Measurements from ENCODE around the gene CDC34.

CDC34 gene

GRCh38 chr19:536031-536880 lies 4.7 kb downstream of the CDC34 start:
- no peak overlapping the region for H3K4me3 ChIP-seq (replicated peaks; ENCODE audit: insufficient read depth, low read length)
- no peaks in the 10 kb centered on the region for H3K27me3 ChIP-seq (ENCODE audit: insufficient read depth, poor library complexity, severe bottlenecking)
- TF ChIP-seq POLR2AphosphoS5 (IDR thresholded peaks at IDR 0.05; ENCODE audit: low read depth): no peak
- DNase-seq (ENCODE audit: low read depth in 1 of 2, low spot score in 1 of 2): no peak
- H3K27ac ChIP-seq (replicated peaks): no peak overlapping the region

DNA sequence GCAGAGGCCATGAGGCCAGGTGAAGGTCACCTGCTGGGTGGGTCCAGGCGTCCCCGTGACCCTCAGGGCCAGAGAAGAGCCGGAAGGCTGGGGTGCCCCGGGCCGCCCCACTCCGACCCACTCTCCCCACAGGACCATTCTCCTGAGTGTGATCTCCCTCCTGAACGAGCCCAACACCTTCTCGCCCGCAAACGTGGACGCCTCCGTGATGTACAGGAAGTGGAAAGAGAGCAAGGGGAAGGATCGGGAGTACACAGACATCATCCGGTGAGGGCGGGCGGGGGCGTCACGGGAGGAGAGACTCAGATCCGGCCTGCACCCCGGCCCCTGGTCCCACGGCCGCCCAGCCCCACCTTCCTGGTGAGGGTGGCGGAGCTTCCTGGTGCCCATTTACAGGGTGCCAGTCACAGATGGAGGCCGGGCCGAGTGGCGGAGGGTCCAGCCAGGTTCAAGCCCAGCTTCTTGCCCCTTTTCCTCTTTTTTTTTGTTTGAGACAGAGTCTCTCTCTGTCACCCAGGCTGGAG lies 5.4 kb downstream of the CDC34 start:
- Histone ChIP-seq H3K27ac (replicated peaks) (no peak overlapping the region), H3K4me3 (replicated peaks; ENCODE audit: insufficient read depth, low read length) (no peak overlapping the region), H3K27me3 (ENCODE audit: insufficient read depth, poor library complexity, severe bottlenecking) (no peaks in the 10 kb centered on the region)
- TF ChIP-seq, protein P1, sequence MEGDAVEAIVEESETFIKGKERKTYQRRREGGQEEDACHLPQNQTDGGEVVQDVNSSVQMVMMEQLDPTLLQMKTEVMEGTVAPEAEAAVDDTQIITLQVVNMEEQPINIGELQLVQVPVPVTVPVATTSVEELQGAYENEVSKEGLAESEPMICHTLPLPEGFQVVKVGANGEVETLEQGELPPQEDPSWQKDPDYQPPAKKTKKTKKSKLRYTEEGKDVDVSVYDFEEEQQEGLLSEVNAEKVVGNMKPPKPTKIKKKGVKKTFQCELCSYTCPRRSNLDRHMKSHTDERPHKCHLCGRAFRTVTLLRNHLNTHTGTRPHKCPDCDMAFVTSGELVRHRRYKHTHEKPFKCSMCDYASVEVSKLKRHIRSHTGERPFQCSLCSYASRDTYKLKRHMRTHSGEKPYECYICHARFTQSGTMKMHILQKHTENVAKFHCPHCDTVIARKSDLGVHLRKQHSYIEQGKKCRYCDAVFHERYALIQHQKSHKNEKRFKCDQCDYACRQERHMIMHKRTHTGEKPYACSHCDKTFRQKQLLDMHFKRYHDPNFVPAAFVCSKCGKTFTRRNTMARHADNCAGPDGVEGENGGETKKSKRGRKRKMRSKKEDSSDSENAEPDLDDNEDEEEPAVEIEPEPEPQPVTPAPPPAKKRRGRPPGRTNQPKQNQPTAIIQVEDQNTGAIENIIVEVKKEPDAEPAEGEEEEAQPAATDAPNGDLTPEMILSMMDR (IDR thresholded peaks at IDR 0.05; ENCODE audit: insufficient read depth, low read length): no peak
- no peak for TF ChIP-seq POLR2AphosphoS5 (IDR thresholded peaks at IDR 0.05; ENCODE audit: low read depth)
- no peak for TF ChIP-seq GABPA (IDR thresholded peaks at IDR 0.05; ENCODE audit: low read depth)
- no peak for TF ChIP-seq SPI1 (IDR thresholded peaks at IDR 0.05; ENCODE audit: borderline replicate concordance, low read depth)
- TF ChIP-seq, protein P2, sequence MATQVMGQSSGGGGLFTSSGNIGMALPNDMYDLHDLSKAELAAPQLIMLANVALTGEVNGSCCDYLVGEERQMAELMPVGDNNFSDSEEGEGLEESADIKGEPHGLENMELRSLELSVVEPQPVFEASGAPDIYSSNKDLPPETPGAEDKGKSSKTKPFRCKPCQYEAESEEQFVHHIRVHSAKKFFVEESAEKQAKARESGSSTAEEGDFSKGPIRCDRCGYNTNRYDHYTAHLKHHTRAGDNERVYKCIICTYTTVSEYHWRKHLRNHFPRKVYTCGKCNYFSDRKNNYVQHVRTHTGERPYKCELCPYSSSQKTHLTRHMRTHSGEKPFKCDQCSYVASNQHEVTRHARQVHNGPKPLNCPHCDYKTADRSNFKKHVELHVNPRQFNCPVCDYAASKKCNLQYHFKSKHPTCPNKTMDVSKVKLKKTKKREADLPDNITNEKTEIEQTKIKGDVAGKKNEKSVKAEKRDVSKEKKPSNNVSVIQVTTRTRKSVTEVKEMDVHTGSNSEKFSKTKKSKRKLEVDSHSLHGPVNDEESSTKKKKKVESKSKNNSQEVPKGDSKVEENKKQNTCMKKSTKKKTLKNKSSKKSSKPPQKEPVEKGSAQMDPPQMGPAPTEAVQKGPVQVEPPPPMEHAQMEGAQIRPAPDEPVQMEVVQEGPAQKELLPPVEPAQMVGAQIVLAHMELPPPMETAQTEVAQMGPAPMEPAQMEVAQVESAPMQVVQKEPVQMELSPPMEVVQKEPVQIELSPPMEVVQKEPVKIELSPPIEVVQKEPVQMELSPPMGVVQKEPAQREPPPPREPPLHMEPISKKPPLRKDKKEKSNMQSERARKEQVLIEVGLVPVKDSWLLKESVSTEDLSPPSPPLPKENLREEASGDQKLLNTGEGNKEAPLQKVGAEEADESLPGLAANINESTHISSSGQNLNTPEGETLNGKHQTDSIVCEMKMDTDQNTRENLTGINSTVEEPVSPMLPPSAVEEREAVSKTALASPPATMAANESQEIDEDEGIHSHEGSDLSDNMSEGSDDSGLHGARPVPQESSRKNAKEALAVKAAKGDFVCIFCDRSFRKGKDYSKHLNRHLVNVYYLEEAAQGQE (IDR thresholded peaks at IDR 0.05; ENCODE audit: insufficient replicate concordance, low read depth): no peak
- DNase-seq (ENCODE audit: low read depth in 1 of 2, low spot score in 1 of 2): no peak

- H3K27me3 ChIP-seq (ENCODE audit: insufficient read depth, poor library complexity, severe bottlenecking): no peaks in the 10 kb centered on the region
- no peak for DNase-seq (ENCODE audit: low read depth in 1 of 2, low spot score in 1 of 2)
- no peak overlapping the region for H3K27ac ChIP-seq (replicated peaks)
- TF ChIP-seq, protein P2 (IDR thresholded peaks at IDR 0.05; ENCODE audit: insufficient replicate concordance, low read depth): no peak
- TF ChIP-seq SPI1 (IDR thresholded peaks at IDR 0.05; ENCODE audit: borderline replicate concordance, low read depth) (no peak), GABPA (IDR thresholded peaks at IDR 0.05; ENCODE audit: low read depth) (no peak), POLR2AphosphoS5 (IDR thresholded peaks at IDR 0.05; ENCODE audit: low read depth) (no peak)
- TF ChIP-seq, protein P1 (IDR thresholded peaks at IDR 0.05; ENCODE audit: insufficient read depth, low read length): no peak
- H3K4me3 ChIP-seq (replicated peaks; ENCODE audit: insufficient read depth, low read length): no peak overlapping the region
Measured at GRCh38 chr19:538641-539428, 7.3 kb downstream of the CDC34 start.

DNA sequence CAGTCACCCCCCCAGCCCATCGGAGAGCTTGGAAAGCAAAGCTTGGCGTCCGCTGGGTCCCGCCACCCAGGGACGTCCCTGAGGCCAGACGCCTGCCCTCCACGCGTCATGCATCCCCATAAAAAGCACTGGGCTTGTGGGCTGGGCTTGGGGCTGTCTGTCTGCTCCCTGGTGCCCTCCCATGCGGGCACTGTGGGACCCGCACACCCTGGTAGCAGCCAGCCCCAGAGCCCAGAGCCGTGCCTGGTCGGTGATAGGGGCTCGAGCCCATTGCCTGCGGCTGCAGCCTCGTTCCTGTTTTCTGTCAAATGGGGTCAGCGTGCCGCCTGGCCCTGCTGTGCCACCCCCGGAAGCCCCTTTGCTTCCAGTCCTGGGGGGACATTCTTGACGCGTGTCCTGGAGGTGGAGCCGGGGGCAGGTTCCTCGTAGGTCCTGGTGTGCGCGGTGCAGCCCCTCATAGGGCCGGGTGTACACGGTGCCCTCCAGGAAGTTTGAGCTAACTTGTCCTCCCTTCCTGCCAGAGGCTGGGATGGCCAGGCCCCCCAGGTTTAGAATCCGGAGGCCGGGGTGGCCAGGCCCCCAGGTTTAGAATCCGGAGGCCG lies 8.0 kb downstream of the CDC34 start:
- no peak overlapping the region for H3K4me3 ChIP-seq (replicated peaks; ENCODE audit: insufficient read depth, low read length)
- no peaks in the 10 kb centered on the region for H3K27me3 ChIP-seq (ENCODE audit: insufficient read depth, poor library complexity, severe bottlenecking)
- DNase-seq (ENCODE audit: low read depth in 1 of 2, low spot score in 1 of 2): no peak
- TF ChIP-seq POLR2AphosphoS5 (IDR thresholded peaks at IDR 0.05; ENCODE audit: low read depth): no peak
- no peak for TF ChIP-seq SPI1 (IDR thresholded peaks at IDR 0.05; ENCODE audit: borderline replicate concordance, low read depth)
- TF ChIP-seq, protein P2 (IDR thresholded peaks at IDR 0.05; ENCODE audit: insufficient replicate concordance, low read depth): no peak
- TF ChIP-seq GABPA (IDR thresholded peaks at IDR 0.05; ENCODE audit: low read depth): no peak
- TF ChIP-seq, protein P1 (IDR thresholded peaks at IDR 0.05; ENCODE audit: insufficient read depth, low read length): no peak
- no peak overlapping the region for H3K27ac ChIP-seq (replicated peaks)
